Heart left ventricle (tissue), 16 donors: ENCODE results near the gene PTPRN2. TPM values are rescaled to one million over a fixed set of nuclear protein-coding genes. Genes with fewer than 3 reads are reported as not detected.

Experiments used
- ATAC-seq, 4 donors: fragments of 200-7000 bp; cut with Tn5 transposase; one replicate each; pipeline ENCODE4 v1.9.1; 2020 to 2022; ENCODE audit warnings: moderate library complexity in 4 of 4, mild to moderate bottlenecking in 3 of 4, moderate number of reproducible peaks in 1 of 4
- DNase-seq, 5 donors: peaks; one replicate each; pipeline ENCODE4 v3.0.0-alpha.2; 2020
- H3K27ac ChIP-seq, 12 donors: fragments of 200-600 bp; sonication (generic) in 4 of 12; one replicate each; pipeline versions ENCODE4 v1.5.0 to v1.8.0; 2016 to 2022; ENCODE audit warnings: mild to moderate bottlenecking in 2 of 12
- H3K27me3 ChIP-seq, 9 donors: fragments of 200-600 bp; sonication (generic) in 2 of 9; one replicate each; pipeline versions ENCODE4 v1.5.1 to v1.8.0; 2016 to 2022; ENCODE audit warnings: mild to moderate bottlenecking in 3 of 9
- H3K36me3 ChIP-seq, 9 donors: fragments of 200-600 bp; sonication (generic) in 2 of 9; one replicate each; pipeline versions ENCODE4 v1.5.0 to v1.8.0; 2018 to 2022; ENCODE audit warnings: mild to moderate bottlenecking in 2 of 9
- H3K4me1 ChIP-seq, 12 donors: fragments of 200-600 bp; sonication (generic) in 4 of 12; one replicate each; pipeline versions ENCODE4 v1.5.0 to v1.8.0; 2016 to 2022; ENCODE audit warnings: mild to moderate bottlenecking in 3 of 12
- H3K4me3 ChIP-seq, 12 donors: fragments of 200-600 bp; sonication (generic) in 4 of 12; one replicate each; pipeline versions ENCODE4 v1.5.0 to v1.8.0; 2017 to 2022; ENCODE audit warnings: mild to moderate bottlenecking in 9 of 12, moderate library complexity in 4 of 12
- H3K9me3 ChIP-seq, 12 donors: fragments of 200-600 bp; sonication (generic) in 4 of 12; one replicate each; pipeline versions ENCODE4 v1.5.0 to v1.8.0; 2016 to 2022; ENCODE audit warnings: mild to moderate bottlenecking in 1 of 12
- CTCF ChIP-seq, 12 donors: fragments of 200-600 bp; sonication (generic) in 4 of 12; IDR thresholded peaks; one replicate each; pipeline versions ENCODE4 v1.5.0 to v1.8.0; 2018 to 2022; ENCODE audit warnings: antibody characterized with exemption in 12 of 12, mild to moderate bottlenecking in 5 of 12
- POLR2A ChIP-seq, 2 donors: fragments of 450-650 bp; IDR thresholded peaks; one replicate each; pipeline ENCODE4 v1.6.1; 2017; ENCODE audit warnings: antibody characterized with exemption in 2 of 2, mild to moderate bottlenecking in 2 of 2, moderate library complexity in 2 of 2
- WGBS, 4 donors: extraction: QIAGEN DNeasy Blood & Tissue Kit in 2 of 4; methylation state at CpG; one replicate each; pipeline versions ENCODE4 v1.1.5 to v1.1.7; 2013 to 2018; 5-methylcytosine and 5-hydroxymethylcytosine counted together
- intact Hi-C, 10 donors: fragments of 100-400 bp; cut with DNase I; formaldehyde crosslinking; loops; one replicate each; pipeline versions ENCODE4 v1.11.1 to v1.14.2; 2022
- polyA plus RNA-seq, 2 donors: library from polyadenylated mRNA; stranded (reverse); fragments of 200-250 nt; gene quantifications; one replicate each; pipeline ENCODE4 v1.2.3, GENCODE V29; 2013
- total RNA-seq, 9 donors: library from RNA; depleted of rRNA in 2 of 9; stranded (reverse); fragments of >200 nt in 2 of 9; fragmentation: NEBNext Ultra II Directional in 3 of 9; extraction: Animal tissue kit (Norgen Biotek cat#: 25700) in 3 of 9; gene quantifications; one replicate each; pipeline versions ENCODE4 v1.1.0 to v1.2.4, GENCODE V29; 2016 to 2023
- donor health status: ischemic (EF 13 %, LVEDD 7.1; RV severe dilation, severe dysfunction).
- donor health status: healthy with polysubstance abuse.
- donor health status: DM: no; HTN: yes; CAD: no.
- donor health status: DM: no; HTN: no; CAD: no.
- donor health status: ischemic (EF 25% LVEDD 6.9; RV normal size, moderate dysfunction).
- donor health status: ischemic (EF 25% LVEDD 5.7; RV mildly dilated, moderate dysfunction).
- donor health status: healthy.
- donor health status: DM: yes; HTN: yes; CAD: no.
- donor health status: ischemic (EF 35%, LVEDD 5.7; RV mildly dilated, moderate dysfunction).
- donor health status: nonischemic (EF 11% LVEDD 7.7; RV severe dilation, severe dysfunction).
- donor health status: DM: yes; HTN: yes; CAD: no.
- donor health status: PGD.
- donor health status: ischemic (EF 29% LVEDD 5.4; RV normal size, mild dysfunction).
- donor health status: nonischemic (EF 23%, LVEDD 6.1; RV moderate dilation, normal function).

Gene PTPRN2
- total and polyA plus RNA-seq, 11 donors: 0.61 to 2.3 (median 1.3) TPM

- Histone ChIP-seq H3K36me3 (no peaks in the 10 kb centered on the region), H3K27me3 (peaks cover 0 to 16% (median 0%) of the 10 kb centered on the region in 9 donors), H3K4me1 (no peaks in the 10 kb centered on the region), H3K27ac (no peak overlapping the region), H3K9me3 (no peaks in the 10 kb centered on the region), H3K4me3 (no peak overlapping the region)
- TF ChIP-seq POLR2A (IDR thresholded peaks at IDR 0.05) (no peak), CTCF (IDR thresholded peaks at IDR 0.05) (no peak)
- WGBS, 4 donors: 79 to 83% (median 81%) methylated on average over 24 of the region's 24 CpGs
- DNase-seq (no peak), ATAC-seq (peak in 1 of 4 donors; percentile 18)
- intact Hi-C loops: no loop called here
These were observed 842.6 kb downstream of the PTPRN2 start for GRCh38 chr7:157744786-157745601.

- H3K4me3 ChIP-seq: no peak overlapping the region
- intact Hi-C loops: no loop called here
- no peak for ATAC-seq
- DNase-seq: no peak
- H3K27me3 ChIP-seq: peaks cover 0 to 25% (median 0%) of the 10 kb centered on the region in 9 donors
- no peaks in the 10 kb centered on the region for H3K36me3 ChIP-seq
- TF ChIP-seq POLR2A (IDR thresholded peaks at IDR 0.05): no peak
- TF ChIP-seq CTCF (IDR thresholded peaks at IDR 0.05): no peak
- no peaks in the 10 kb centered on the region for H3K4me1 ChIP-seq
- WGBS, 4 donors: 88 to 94% (median 92%) methylated on average over 28 to 29 of the region's 29 CpGs
- no peaks in the 10 kb centered on the region for H3K9me3 ChIP-seq
- no peak overlapping the region for H3K27ac ChIP-seq
These were observed 843.7 kb downstream of the PTPRN2 start for GRCh38 chr7:157743781-157744525.

- intact Hi-C loops: no loop called here
- ATAC-seq (no peak), DNase-seq (peak in 1 of 5 donors; percentile 4)
- no peaks in the 10 kb centered on the region for H3K36me3 ChIP-seq
- H3K27me3 ChIP-seq: peaks cover 0 to 34% (median 4%) of the 10 kb centered on the region in 9 donors
- no peaks in the 10 kb centered on the region for H3K9me3 ChIP-seq
- H3K4me3 ChIP-seq: no peak overlapping the region
- WGBS, 4 donors: 86 to 93% (median 91%) methylated on average over 24 of the region's 24 CpGs
- H3K4me1 ChIP-seq: no peaks in the 10 kb centered on the region
- no peak overlapping the region for H3K27ac ChIP-seq
- TF ChIP-seq POLR2A (IDR thresholded peaks at IDR 0.05): no peak
- no peak for TF ChIP-seq CTCF (IDR thresholded peaks at IDR 0.05)
These were observed 847.3 kb downstream of the PTPRN2 start for GRCh38 chr7:157740251-157740798.

GRCh38 chr7:157739650-157740049 is 848.0 kb downstream of the PTPRN2 start:
- Histone ChIP-seq H3K4me3 (no peak overlapping the region), H3K36me3 (no peaks in the 10 kb centered on the region), H3K27ac (no peak overlapping the region), H3K27me3 (peaks cover 0 to 37% (median 4%) of the 10 kb centered on the region in 9 donors), H3K4me1 (no peaks in the 10 kb centered on the region), H3K9me3 (no peaks in the 10 kb centered on the region)
- TF ChIP-seq CTCF (IDR thresholded peaks at IDR 0.05): no peak
- TF ChIP-seq POLR2A (IDR thresholded peaks at IDR 0.05): no peak
- ATAC-seq (no peak), DNase-seq (peak in 1 of 5 donors; percentile 20)
- intact Hi-C loops: no loop called here
- WGBS, 4 donors: 76 to 86% (median 83%) methylated on average over 6 of the region's 6 CpGs
